NCI-H1417 treated with DMSO at 0.1 percent for 48 hours (cell line): Measurements from ENCODE around the gene PHIP.

Experiments
- DNase-seq: peaks from one replicate; lab custom pipeline; 2025; lab: John Stamatoyannopoulos, UW

The PHIP gene

GRCh38 chr6:79070206-79070825 lies 7.7 kb downstream of the PHIP start:
- no peak for DNase-seq

GRCh38 chr6:79066828-79067227 lies 11.2 kb downstream of the PHIP start:
- no peak for DNase-seq

DNA sequence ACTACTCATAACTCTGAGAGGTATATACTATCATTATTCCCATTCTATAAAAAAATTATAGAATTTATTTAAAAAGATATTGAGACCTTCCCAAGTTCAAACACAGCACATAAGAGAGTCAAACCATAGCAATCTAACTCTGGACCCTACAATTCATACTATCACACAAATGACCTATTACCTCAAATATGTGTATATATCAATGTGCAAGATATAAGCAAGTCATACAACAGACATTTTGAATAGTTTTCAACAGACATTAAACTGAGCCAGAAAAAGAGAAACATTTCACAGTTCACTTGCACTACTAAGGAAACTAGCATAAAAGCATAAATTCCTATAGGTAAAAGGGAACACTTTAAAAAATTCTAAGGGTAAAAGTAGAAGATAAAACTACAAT lies 11.7 kb downstream of the PHIP start:
- DNase-seq = no peak

GRCh38 chr6:79065232-79065631 lies 12.8 kb downstream of the PHIP start:
- DNase-seq = no peak

GRCh38 chr6:79064635-79065034 lies 13.4 kb downstream of the PHIP start:
- no peak for DNase-seq

GRCh38 chr6:79062708-79063107 lies 15.3 kb downstream of the PHIP start:
- DNase-seq = no peak

DNA sequence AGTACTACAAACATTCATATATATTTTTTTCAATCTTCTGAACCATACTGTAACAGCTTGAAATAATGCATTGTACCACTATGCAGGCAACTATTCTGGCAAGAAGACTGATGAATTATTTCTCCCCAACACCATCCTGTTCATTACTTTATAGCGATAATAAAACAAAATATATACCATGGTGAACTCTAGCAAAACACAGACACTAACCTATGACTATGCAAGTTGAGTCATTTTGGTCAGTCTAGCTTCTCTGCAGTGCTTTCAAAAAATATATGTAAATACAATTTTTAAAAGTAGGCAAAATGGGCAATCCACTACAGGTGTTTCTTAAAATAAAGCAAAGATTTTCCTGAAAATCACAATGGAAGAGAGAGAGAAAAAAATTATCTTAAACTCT lies 20.3 kb downstream of the PHIP start:
- no peak for DNase-seq

DNA sequence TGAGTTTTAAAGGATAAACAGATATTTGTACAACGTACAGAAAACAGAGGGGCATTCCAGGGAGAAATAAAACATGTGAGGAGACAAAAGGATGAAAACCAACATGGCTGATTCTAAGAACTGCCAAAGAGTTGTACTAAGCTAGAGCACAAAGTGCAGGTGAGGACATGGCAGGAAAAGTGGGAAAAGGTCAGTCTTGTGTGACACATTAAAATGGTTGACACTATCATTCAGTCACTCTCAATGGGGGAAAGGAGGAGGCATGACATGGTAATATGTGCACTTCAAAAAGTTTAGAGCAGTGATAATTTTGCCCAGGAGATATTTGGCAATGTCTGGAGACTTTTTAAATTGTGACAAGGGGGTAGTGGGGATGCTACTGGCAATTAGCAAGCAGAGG lies 21.8 kb downstream of the PHIP start:
- no peak for DNase-seq

DNA sequence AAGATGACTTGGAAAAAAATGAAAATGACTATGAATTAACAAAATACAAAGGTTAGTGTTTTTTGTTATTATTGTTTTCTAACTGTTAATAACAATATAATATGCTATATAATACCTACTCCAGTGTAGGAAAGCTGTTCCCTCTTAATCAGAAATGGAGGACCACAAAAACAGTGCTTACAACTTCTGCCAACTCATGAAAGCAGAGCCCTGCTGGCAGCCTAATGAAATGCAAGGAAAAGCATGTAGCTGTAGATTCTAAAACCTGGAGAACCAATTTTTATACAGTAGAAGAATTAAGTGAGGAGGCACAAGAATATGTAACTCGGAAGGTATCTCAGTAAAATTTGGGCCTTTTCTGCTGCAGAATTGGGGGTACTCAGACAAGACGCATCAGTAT lies 29.4 kb downstream of the PHIP start:
- no peak for DNase-seq

DNA sequence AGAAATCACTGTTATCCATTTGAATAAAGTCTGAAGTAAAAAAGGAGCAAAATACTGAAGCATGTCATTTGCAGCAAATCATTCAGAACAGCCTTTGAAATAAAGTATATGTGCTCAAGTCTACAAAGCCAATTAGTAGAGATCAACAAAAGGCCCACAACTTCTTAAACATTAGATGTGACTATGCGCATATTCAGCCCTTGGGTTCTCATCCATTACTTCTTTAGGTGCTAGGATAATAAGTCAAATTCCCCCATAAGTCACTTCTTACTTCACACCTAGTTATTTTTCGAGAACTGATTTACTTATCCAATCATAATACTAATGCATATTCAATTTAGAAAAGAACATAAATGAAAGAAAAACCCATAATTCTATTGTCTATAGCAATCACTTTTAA lies 31.0 kb downstream of the PHIP start:
- no peak for DNase-seq

DNA sequence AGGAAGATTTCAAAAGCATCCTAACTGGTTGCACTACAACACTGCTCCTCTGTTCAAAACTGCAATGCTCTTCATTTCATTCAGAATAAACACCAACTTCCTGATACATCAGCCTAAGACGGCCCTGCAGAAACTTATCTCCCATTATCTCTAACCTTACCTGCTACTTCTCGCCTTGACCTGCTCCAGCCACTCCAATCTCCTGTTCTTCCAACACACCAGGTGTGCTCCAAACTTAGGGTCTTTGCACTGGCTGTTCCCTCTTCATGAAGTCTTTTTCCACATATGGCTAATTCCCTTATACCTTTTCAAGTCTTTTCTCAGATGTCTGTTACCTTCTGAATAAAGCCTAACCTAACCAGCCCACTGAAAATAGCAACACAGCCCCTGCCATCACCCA lies 32.1 kb downstream of the PHIP start:
- no peak for DNase-seq

GRCh38 chr6:79042799-79043126 lies 35.3 kb downstream of the PHIP start:
- no peak for DNase-seq

- no peak for DNase-seq
These were observed 35.8 kb downstream of the PHIP start for GRCh38 chr6:79042088-79042798.

GRCh38 chr6:79040083-79040482 lies 38.0 kb downstream of the PHIP start:
- DNase-seq = no peak

GRCh38 chr6:79038061-79038460 lies 40.0 kb downstream of the PHIP start:
- no peak for DNase-seq

DNA sequence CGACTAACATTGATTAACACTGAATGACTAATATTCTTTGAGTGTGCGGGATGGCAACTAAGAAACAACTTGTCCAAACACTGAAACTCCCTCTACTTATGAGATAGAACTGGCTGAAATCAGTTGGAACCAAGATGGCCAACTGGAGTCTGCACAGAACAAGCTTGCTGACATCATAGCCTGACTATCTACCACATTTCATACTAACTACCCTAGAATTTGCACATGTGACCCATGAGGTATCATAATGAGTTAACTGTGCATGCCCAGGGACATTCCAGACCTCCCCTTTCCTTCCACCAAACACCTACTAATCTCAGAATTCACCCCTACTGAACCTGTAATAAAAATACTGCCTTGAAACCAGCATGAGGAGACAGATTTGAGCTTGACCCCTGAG lies 43.2 kb downstream of the PHIP start:
- DNase-seq = no peak

GRCh38 chr6:79033279-79033678 lies 44.8 kb downstream of the PHIP start:
- DNase-seq = no peak

DNA sequence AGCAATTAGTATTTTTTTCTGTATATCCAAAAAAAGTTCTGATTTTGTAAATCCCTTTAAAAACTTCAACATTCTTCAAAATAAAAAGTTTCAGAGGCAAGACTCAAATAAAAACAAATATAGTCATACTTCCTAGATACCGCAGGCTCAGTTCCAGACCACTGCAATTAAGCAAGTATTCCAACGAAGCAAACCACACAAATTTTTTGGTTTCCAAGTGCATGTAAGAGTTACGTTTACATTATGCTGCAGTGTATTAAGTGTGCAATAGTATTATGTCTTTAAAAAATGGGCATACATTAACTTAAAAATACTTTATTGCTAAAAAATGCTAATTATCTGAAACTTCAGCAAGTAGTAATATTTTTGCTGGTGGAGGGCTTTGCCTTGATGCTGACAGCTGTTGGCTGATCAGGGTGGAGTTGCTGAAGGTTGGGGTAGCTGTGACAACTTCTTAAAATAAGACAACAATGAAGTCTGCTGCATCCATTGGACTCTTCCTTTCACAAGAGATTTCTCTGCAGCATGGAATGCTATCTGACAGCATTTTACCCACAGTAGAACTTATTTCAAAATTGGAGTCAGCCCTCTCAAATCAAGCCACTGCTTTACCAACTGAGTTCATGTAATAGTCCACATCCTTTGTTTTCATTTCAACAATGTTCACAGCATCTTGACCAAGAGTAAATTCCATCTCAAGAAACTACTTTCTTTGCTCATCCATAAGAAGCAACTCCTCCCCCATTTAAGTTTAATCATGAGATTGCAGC lies 46.0 kb downstream of the PHIP start:
- no peak for DNase-seq

GRCh38 chr6:79030511-79030910 lies 47.5 kb downstream of the PHIP start:
- DNase-seq = no peak

DNA sequence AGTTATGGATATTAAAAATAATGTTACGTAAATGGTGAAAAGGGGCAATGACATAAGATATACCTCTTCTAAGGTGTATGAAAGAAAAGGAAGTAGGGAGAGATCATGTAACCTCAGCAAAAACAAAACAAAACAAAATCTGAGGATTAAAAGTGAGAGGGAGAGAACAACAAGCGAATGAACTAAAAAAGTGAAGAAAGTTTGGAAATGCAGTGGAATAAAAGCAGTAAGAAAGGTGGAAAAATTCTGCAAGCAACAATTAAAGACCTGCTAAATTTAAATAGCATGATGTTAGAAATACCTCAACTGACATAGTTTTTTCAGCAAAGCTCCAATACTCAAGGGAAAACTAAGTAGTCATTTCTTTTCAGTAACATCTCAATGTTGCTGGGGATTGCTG lies 48.0 kb downstream of the PHIP start:
- no peak for DNase-seq

DNA sequence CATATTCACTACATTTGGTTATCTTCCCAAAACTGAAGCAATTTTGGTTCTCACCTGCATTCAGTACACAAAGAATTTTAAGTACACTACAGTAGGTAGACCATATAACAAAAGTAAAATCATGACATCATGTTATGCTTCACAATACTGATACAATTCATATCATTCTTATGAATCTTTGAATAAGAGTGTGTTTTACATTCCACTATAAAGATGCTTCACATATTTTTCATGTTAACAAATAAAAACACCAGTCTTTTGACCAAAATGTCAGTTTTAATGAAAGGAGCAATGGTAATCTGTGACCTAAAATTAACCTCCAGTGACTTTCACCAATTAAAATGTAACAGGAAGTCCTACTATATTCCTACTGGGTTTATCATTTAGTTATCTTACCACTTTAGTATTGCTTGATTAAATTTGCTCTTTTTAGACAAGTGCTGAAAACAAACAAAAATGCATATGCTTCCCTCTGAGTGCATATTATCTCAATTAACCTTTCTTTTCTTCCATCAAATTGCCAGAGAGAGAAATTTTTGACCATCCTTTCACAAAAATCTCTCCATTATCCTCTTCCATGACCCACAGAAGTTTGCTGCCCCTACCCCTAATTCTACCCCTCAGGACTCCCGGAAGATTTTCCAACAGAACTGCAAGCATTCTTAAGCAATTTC lies 49.3 kb downstream of the PHIP start:
- DNase-seq = no peak

DNA sequence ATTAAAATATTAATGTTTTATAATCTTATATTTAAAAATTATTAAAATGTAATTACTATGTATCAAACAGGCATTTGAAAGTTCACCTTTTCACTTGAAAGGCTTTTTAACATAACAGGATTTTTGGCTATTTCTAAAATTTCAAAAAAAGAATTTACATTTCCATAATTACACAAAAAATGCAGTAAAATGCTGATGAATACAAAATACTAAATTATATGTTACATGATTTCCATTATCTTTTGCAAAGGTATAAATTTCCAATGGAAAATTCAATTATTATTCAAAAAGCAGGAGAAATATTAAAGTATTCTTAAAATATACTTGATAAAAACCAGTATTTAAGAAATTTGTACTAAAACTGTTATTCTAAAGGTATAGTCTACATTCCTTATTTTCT lies 66.1 kb downstream of the PHIP start:
- DNase-seq = no peak

DNA sequence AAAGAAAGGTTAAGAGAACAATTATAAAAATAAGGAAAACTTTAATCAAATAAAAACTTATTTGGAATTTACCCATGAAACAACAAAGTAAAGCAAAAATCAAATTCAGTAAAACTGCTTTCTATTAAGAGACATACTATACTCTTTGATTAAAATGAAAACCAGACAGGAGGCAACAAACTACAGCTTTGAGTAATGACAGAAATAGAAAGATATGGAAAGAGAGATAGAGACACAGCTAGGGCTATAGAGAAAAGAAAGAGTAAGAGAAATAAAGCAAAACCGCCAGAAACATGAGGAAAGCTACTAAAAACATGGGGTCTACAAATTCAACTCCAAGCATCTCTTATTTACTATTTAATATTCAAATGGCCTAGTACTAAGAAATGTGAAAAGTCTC lies 67.6 kb downstream of the PHIP start:
- DNase-seq = no peak
